ENCODE data around the gene NTN1.

Gene NTN1

GRCh38 chr17:9036336-9036735 lies 15.0 kb downstream of the NTN1 start:
- no peak for DNase-seq (ENCODE audit: low read depth)
- TF ChIP-seq CTCF (IDR thresholded peaks at IDR 0.05; ENCODE audit: control insufficient read depth, insufficient read depth, low read depth, low read length, missing control alignments), result no peak
- H3K4me3 ChIP-seq (ENCODE audit: control insufficient read depth, low read depth, low read length), result no peak overlapping the region

GRCh38 chr17:9037736-9038135 lies 16.4 kb downstream of the NTN1 start:
- no peak for DNase-seq (ENCODE audit: low read depth)
- H3K4me3 ChIP-seq (ENCODE audit: control insufficient read depth, low read depth, low read length), result no peak overlapping the region
- TF ChIP-seq CTCF (IDR thresholded peaks at IDR 0.05; ENCODE audit: control insufficient read depth, insufficient read depth, low read depth, low read length, missing control alignments), result no peak

GRCh38 chr17:9038380-9038779 lies 17.1 kb downstream of the NTN1 start:
- no peak overlapping the region for H3K4me3 ChIP-seq (ENCODE audit: control insufficient read depth, low read depth, low read length)
- TF ChIP-seq CTCF (IDR thresholded peaks at IDR 0.05; ENCODE audit: control insufficient read depth, insufficient read depth, low read depth, low read length, missing control alignments), result no peak
- DNase-seq (ENCODE audit: low read depth), result no peak

- no peak overlapping the region for H3K4me3 ChIP-seq (ENCODE audit: control insufficient read depth, low read depth, low read length)
- no peak for DNase-seq (ENCODE audit: low read depth)
- no peak for TF ChIP-seq CTCF (IDR thresholded peaks at IDR 0.05; ENCODE audit: control insufficient read depth, insufficient read depth, low read depth, low read length, missing control alignments)
Measured at GRCh38 chr17:9044772-9045463, 23.6 kb downstream of the NTN1 start.

GRCh38 chr17:9050801-9051401 lies 29.6 kb downstream of the NTN1 start:
- TF ChIP-seq CTCF (IDR thresholded peaks at IDR 0.05; ENCODE audit: control insufficient read depth, insufficient read depth, low read depth, low read length, missing control alignments), result no peak
- H3K4me3 ChIP-seq (ENCODE audit: control insufficient read depth, low read depth, low read length), result no peak overlapping the region
- DNase-seq (ENCODE audit: low read depth), result no peak

- TF ChIP-seq CTCF (IDR thresholded peaks at IDR 0.05; ENCODE audit: control insufficient read depth, insufficient read depth, low read depth, low read length, missing control alignments), result no peak
- H3K4me3 ChIP-seq (ENCODE audit: control insufficient read depth, low read depth, low read length), result no peak overlapping the region
- DNase-seq (ENCODE audit: low read depth), result no peak
Measured at GRCh38 chr17:9051561-9051960, 30.3 kb downstream of the NTN1 start.
